Liver (tissue), 9 donors: ENCODE results near the gene ATP6V1A. TPM values are rescaled to one million over a fixed set of nuclear protein-coding genes. Genes with fewer than 3 reads are reported as not detected.

Source experiments
- DNase-seq: peaks from one replicate; pipeline ENCODE4 v3.0.0-alpha.2; 2017; ENCODE audit warnings: low spot score
- H3K27ac ChIP-seq, 2 donors: one replicate each; pipeline ENCODE4 v1.7.0; 2013; ENCODE audit warnings: inconsistent platforms in 2 of 2, low read length in 2 of 2, control low read depth in 1 of 2, low read depth in 1 of 2, mild to moderate bottlenecking in 1 of 2
- H3K27me3 ChIP-seq, 4 donors: one replicate each; pipeline versions ENCODE4 v1.6.1 to v1.7.0; 2013; ENCODE audit warnings: low read length in 3 of 4, inconsistent platforms in 1 of 4, mild to moderate bottlenecking in 1 of 4, moderate library complexity in 1 of 4; ENCODE audit not compliant: control insufficient read depth in 4 of 4, insufficient read depth in 4 of 4
- H3K36me3 ChIP-seq, 4 donors: one replicate each; pipeline versions ENCODE4 v1.6.1 to v1.7.0; 2013; ENCODE audit warnings: low read length in 3 of 4, mild to moderate bottlenecking in 3 of 4, low read depth in 1 of 4, moderate library complexity in 1 of 4; ENCODE audit not compliant: control insufficient read depth in 4 of 4, insufficient read depth in 3 of 4
- H3K4me1 ChIP-seq, 4 donors: one replicate each; pipeline versions ENCODE4 v1.6.1 to v1.7.0; 2013; ENCODE audit warnings: low read length in 3 of 4, mild to moderate bottlenecking in 3 of 4, moderate library complexity in 1 of 4; ENCODE audit not compliant: control insufficient read depth in 4 of 4, insufficient read depth in 4 of 4
- H3K4me3 ChIP-seq, 3 donors: one replicate each; pipeline versions ENCODE4 v1.6.1 to v1.7.0; 2013; ENCODE audit warnings: low read length in 3 of 3, control low read depth in 1 of 3, low read depth in 1 of 3, mild to moderate bottlenecking in 1 of 3
- H3K9ac ChIP-seq, 2 donors: one replicate each; pipeline ENCODE4 v1.7.0; 2013; ENCODE audit warnings: low read length in 2 of 2, mild to moderate bottlenecking in 2 of 2, moderate library complexity in 2 of 2, control low read depth in 1 of 2, low read depth in 1 of 2
- H3K9me3 ChIP-seq, 4 donors: one replicate each; pipeline versions ENCODE4 v1.6.1 to v1.7.0; 2013; ENCODE audit warnings: low read length in 3 of 4; ENCODE audit not compliant: control insufficient read depth in 4 of 4
- ATF3 ChIP-seq: IDR thresholded peaks from 2 replicates; pipeline ENCODE4 v1.6.1; 2016; ENCODE audit warnings: antibody characterized with exemption
- EGR1 ChIP-seq, 2 donors: IDR thresholded peaks; 2 replicates each; pipeline ENCODE4 v1.6.1; 2016 to 2018; ENCODE audit warnings: antibody characterized with exemption in 2 of 2, low read depth in 2 of 2
- FOXA1 ChIP-seq: IDR thresholded peaks from 2 replicates; pipeline ENCODE4 v1.6.1; 2016; ENCODE audit warnings: antibody characterized with exemption
- FOXA2 ChIP-seq: IDR thresholded peaks from 2 replicates; pipeline ENCODE4 v1.6.1; 2016; ENCODE audit warnings: antibody characterized with exemption
- GABPA ChIP-seq, 2 donors: IDR thresholded peaks in 1 of 2; conservative IDR thresholded peaks in 1 of 2; 2 replicates each; pipeline ENCODE4 v1.6.1; 2016; ENCODE audit warnings: antibody characterized with exemption in 2 of 2, mild to moderate bottlenecking in 1 of 2, moderate library complexity in 1 of 2
- HNF4A ChIP-seq, 2 donors: conservative IDR thresholded peaks; 2 replicates each; pipeline ENCODE4 v1.6.1; 2016; ENCODE audit warnings: antibody characterized with exemption in 2 of 2, mild to moderate bottlenecking in 2 of 2
- HNF4G ChIP-seq: IDR thresholded peaks from 2 replicates; pipeline ENCODE4 v1.6.1; 2016; ENCODE audit warnings: antibody characterized with exemption
- JUND ChIP-seq, 2 donors: IDR thresholded peaks; 2 replicates each; pipeline ENCODE4 v1.6.1; 2016; ENCODE audit warnings: antibody characterized with exemption in 2 of 2
- NR2F2 ChIP-seq: IDR thresholded peaks from 2 replicates; pipeline ENCODE4 v1.6.1; 2016; ENCODE audit warnings: antibody characterized with exemption
- RAD21 ChIP-seq, 2 donors: IDR thresholded peaks; 2 replicates each; pipeline ENCODE4 v1.6.1; 2016; ENCODE audit warnings: antibody characterized with exemption in 2 of 2, mild to moderate bottlenecking in 2 of 2
- RXRA ChIP-seq, 2 donors: IDR thresholded peaks; 2 replicates each; pipeline ENCODE4 v1.6.1; 2017 to 2018; ENCODE audit warnings: antibody characterized with exemption in 2 of 2, mild to moderate bottlenecking in 1 of 2
- SP1 ChIP-seq: IDR thresholded peaks from 2 replicates; pipeline ENCODE4 v1.6.1; 2018; ENCODE audit warnings: antibody characterized with exemption, mild to moderate bottlenecking
- TAF1 ChIP-seq: conservative IDR thresholded peaks from 2 replicates; pipeline ENCODE4 v1.6.1; 2016; ENCODE audit warnings: antibody characterized with exemption, mild to moderate bottlenecking
- YY1 ChIP-seq: IDR thresholded peaks from 2 replicates; pipeline ENCODE4 v1.6.1; 2016; ENCODE audit warnings: antibody characterized with exemption, mild to moderate bottlenecking
- ZBTB33 ChIP-seq: IDR thresholded peaks from 2 replicates; pipeline ENCODE4 v1.6.1; 2016; ENCODE audit warnings: antibody characterized with exemption
- polyA plus RNA-seq, 2 donors: library from polyadenylated mRNA; stranded (reverse) in 1 of 2; unstranded in 1 of 2; fragments of 200-250 nt in 1 of 2; fragments of >200 nt in 1 of 2; fragmentation: Nextera tagmentation in 1 of 2; extraction: Ambion mirVana in 1 of 2; gene quantifications; one replicate each; pipeline versions ENCODE4 v1.2.1 to v1.2.3, GENCODE V29; 2013 to 2015
- total RNA-seq, 2 donors: library from RNA; depleted of rRNA; stranded (reverse); fragments of >200 nt; gene quantifications; one replicate each; pipeline ENCODE4 v1.2.3, GENCODE V29; 2014
- TF ChIP-seq, protein P1 (sequence below): fragments of 150-350 bp; IDR thresholded peaks from 2 replicates; pipeline ENCODE4 v1.5.1; 2017; ENCODE audit warnings: improper control_type of control experiment, low read depth, low read length; ENCODE audit not compliant: missing input control
- TF ChIP-seq, protein P2 (sequence below): IDR thresholded peaks from 2 replicates; pipeline ENCODE4 v1.6.1; 2016; ENCODE audit warnings: antibody characterized with exemption
- TF ChIP-seq, protein P3 (sequence below): IDR thresholded peaks from 2 replicates; pipeline ENCODE4 v1.6.1; 2016; ENCODE audit warnings: antibody characterized with exemption, mild to moderate bottlenecking
- donor health status: healthy.
- donor health status: healthy.
- donor health status: healthy.
- donor health status: healthy.
- donor health status: healthy.

ATP6V1A gene
- total and polyA plus RNA-seq, 4 donors, result 15.2 to 53.2 (median 42.7) TPM

- no peak overlapping the region for H3K4me3 ChIP-seq
- H3K27me3 ChIP-seq, result no peaks in the 10 kb centered on the region
- H3K9me3 ChIP-seq, result no peaks in the 10 kb centered on the region
- H3K27ac ChIP-seq, result no peak overlapping the region
- TF ChIP-seq RAD21 (IDR thresholded peaks at IDR 0.05), result peak in 1 of 2 donors; percentile 4
- TF ChIP-seq, protein P1, sequence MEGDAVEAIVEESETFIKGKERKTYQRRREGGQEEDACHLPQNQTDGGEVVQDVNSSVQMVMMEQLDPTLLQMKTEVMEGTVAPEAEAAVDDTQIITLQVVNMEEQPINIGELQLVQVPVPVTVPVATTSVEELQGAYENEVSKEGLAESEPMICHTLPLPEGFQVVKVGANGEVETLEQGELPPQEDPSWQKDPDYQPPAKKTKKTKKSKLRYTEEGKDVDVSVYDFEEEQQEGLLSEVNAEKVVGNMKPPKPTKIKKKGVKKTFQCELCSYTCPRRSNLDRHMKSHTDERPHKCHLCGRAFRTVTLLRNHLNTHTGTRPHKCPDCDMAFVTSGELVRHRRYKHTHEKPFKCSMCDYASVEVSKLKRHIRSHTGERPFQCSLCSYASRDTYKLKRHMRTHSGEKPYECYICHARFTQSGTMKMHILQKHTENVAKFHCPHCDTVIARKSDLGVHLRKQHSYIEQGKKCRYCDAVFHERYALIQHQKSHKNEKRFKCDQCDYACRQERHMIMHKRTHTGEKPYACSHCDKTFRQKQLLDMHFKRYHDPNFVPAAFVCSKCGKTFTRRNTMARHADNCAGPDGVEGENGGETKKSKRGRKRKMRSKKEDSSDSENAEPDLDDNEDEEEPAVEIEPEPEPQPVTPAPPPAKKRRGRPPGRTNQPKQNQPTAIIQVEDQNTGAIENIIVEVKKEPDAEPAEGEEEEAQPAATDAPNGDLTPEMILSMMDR, result peak; percentile 16
- TF ChIP-seq JUND (IDR thresholded peaks at IDR 0.05), result peak; percentile 70 to 86
- TF ChIP-seq EGR1 (IDR thresholded peaks at IDR 0.05; ENCODE audit: low read depth in 2 of 2), result no peak
- H3K36me3 ChIP-seq, result no peaks in the 10 kb centered on the region
- H3K9ac ChIP-seq, result no peak overlapping the region
- peaks cover 0 to 2% (median 0%) of the 10 kb centered on the region in 4 donors for H3K4me1 ChIP-seq
- no peak for DNase-seq
Observed at GRCh38 chr3:113769551-113769950, 22.7 kb downstream of the ATP6V1A start.

GRCh38 chr3:113771993-113772392 lies 25.2 kb downstream of the ATP6V1A start:
- Histone ChIP-seq H3K4me1 (peaks cover 0 to 2% (median under 1%) of the 10 kb centered on the region in 4 donors), H3K27ac (no peak overlapping the region), H3K27me3 (no peaks in the 10 kb centered on the region), H3K9me3 (no peaks in the 10 kb centered on the region), H3K9ac (no peak overlapping the region), H3K4me3 (no peak overlapping the region), H3K36me3 (no peaks in the 10 kb centered on the region)
- no peak for TF ChIP-seq FOXA2
- TF ChIP-seq YY1, result no peak
- no peak for TF ChIP-seq FOXA1
- TF ChIP-seq, protein P1, result no peak
- TF ChIP-seq SP1, result no peak
- no peak for TF ChIP-seq GABPA (IDR thresholded peaks at IDR 0.05 in 1 of 2, conservative IDR thresholded peaks at IDR 0.05 in 1 of 2)
- no peak for TF ChIP-seq JUND (IDR thresholded peaks at IDR 0.05)
- TF ChIP-seq TAF1, result no peak
- no peak for TF ChIP-seq RAD21 (IDR thresholded peaks at IDR 0.05)
- TF ChIP-seq HNF4G, result no peak
- TF ChIP-seq, protein P2, sequence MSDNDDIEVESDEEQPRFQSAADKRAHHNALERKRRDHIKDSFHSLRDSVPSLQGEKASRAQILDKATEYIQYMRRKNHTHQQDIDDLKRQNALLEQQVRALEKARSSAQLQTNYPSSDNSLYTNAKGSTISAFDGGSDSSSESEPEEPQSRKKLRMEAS, result no peak
- no peak for TF ChIP-seq ZBTB33
- TF ChIP-seq HNF4A (conservative IDR thresholded peaks at IDR 0.05), result no peak
- TF ChIP-seq, protein P3, sequence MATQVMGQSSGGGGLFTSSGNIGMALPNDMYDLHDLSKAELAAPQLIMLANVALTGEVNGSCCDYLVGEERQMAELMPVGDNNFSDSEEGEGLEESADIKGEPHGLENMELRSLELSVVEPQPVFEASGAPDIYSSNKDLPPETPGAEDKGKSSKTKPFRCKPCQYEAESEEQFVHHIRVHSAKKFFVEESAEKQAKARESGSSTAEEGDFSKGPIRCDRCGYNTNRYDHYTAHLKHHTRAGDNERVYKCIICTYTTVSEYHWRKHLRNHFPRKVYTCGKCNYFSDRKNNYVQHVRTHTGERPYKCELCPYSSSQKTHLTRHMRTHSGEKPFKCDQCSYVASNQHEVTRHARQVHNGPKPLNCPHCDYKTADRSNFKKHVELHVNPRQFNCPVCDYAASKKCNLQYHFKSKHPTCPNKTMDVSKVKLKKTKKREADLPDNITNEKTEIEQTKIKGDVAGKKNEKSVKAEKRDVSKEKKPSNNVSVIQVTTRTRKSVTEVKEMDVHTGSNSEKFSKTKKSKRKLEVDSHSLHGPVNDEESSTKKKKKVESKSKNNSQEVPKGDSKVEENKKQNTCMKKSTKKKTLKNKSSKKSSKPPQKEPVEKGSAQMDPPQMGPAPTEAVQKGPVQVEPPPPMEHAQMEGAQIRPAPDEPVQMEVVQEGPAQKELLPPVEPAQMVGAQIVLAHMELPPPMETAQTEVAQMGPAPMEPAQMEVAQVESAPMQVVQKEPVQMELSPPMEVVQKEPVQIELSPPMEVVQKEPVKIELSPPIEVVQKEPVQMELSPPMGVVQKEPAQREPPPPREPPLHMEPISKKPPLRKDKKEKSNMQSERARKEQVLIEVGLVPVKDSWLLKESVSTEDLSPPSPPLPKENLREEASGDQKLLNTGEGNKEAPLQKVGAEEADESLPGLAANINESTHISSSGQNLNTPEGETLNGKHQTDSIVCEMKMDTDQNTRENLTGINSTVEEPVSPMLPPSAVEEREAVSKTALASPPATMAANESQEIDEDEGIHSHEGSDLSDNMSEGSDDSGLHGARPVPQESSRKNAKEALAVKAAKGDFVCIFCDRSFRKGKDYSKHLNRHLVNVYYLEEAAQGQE, result no peak
- TF ChIP-seq RXRA (IDR thresholded peaks at IDR 0.05), result no peak
- TF ChIP-seq ATF3, result no peak
- TF ChIP-seq EGR1 (IDR thresholded peaks at IDR 0.05; ENCODE audit: low read depth in 2 of 2), result no peak
- TF ChIP-seq NR2F2, result no peak
- DNase-seq, result no peak
